NCI-H460 (cell line): ENCODE results near the gene ANKRD33B. TPM values are rescaled to one million over a fixed set of nuclear protein-coding genes. Genes with fewer than 3 reads are reported as not detected.

ENCODE experiments used
- DNase-seq: peaks from one replicate; pipeline ENCODE4 v3.0.0-alpha.2; 2016; ENCODE audit warnings: low read depth; ENCODE audit errors: extremely low read depth
- total RNA-seq: library from RNA; depleted of rRNA; stranded (reverse); fragments of >200 nt; shearing (Covaris generic); gene quantifications from 2 replicates; pipeline ENCODE4 v1.2.3, GENCODE V29; 2014

The ANKRD33B gene
- total RNA-seq, 1 experiment from 2014 or later, result 8.4 TPM

DNA sequence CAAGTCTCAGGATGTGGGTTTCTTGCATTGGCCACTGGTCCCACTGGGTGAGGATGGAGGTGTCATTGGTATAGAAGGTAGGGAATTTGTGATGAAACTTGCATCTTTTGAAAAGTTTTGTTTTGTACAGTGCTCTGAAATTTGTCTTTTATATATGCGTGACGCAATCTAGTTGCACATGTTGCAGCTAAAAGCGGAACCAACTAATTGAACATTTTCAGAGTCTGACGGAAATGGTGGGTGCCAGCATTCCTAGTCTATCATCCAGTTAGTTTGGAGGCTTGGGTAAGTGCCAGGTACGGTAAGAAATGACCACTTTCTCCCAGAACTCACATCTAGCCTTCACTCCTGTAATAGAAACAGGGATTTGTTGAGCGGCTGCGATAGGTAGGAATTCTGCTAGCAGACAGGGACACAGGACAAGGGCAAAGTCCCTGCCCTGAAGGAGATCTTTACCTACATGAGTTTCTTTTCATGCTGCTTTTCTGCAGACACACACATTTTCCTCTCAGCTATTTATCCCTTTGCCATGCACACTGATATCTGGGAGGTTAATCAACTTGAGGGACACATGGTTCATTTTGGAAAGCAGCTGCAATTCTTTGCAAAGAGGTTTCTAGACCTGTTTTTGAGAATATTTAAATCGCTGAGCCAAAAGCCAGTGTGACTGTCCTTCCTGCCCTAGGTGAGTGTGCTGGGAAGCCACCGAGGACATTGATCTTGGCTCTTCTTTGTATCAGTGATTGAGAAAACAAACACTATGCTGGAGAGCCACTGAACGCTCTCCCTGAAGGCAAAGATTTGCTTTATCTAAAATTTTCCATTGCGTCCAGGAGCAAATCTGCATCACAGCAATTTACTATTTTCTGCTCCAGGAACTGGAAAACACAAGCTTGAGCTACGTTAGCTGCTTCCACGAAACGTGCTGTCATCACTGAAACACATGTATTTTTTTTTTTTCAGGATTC lies 107.5 kb downstream of the ANKRD33B start:
- DNase-seq, result no peak

DNA sequence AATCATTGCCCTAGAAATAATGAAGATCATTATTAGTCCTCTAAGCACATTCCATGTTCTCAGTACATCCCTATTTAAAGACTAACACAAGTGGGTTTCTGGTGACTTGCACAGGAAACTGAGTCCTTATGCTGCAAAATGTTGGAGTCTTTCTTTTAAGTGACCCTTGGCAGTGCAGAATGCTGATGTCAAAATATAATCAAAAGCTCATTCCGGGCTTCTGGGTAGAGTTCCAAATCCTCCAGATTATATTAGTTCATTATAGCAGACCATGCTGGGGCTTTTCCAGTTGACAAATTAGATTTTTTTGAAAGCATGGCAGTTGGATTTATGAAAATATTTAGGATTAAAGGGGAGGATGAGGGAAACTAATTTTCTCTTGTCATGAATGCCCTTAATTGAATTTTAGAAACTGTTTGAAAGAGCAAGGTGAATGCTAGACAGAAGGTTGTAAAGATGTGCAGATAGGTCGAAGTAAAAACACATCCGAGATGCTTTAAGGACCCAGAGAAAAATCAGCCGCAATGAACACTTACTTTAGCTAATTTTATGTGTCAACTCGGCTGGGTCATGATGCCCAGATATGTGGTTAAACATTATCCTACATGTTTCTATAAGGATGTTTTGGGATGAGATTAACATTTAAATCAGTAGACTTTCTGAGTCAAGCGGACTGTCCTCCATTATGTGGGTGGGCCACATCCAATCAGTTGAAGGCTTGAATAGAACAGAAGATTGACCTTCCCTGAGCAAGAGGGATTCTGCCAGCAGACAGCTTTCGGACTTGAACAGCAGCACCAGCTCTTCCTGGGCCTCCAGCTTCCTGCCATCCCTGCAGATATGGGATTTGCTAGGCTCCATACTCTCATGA lies 108.5 kb downstream of the ANKRD33B start:
- no peak for DNase-seq

DNA sequence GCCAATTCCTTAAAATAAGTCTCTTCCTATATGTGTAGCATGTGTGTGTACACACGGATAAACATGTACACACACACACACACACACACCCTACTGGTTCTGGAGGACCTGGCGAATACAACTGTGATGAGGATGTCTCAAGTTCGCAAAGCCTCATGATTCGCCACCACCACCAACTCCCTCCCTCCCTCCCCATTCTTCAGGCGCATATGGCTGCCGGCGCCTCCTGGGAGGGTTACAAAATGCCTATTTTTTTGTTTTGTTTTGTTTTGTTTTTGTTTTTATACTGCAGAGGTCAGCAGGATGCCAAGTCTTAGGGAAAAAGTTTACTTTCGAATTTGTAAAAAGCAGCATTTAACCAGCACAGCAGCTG lies 109.1 kb downstream of the ANKRD33B start:
- no peak for DNase-seq

DNA sequence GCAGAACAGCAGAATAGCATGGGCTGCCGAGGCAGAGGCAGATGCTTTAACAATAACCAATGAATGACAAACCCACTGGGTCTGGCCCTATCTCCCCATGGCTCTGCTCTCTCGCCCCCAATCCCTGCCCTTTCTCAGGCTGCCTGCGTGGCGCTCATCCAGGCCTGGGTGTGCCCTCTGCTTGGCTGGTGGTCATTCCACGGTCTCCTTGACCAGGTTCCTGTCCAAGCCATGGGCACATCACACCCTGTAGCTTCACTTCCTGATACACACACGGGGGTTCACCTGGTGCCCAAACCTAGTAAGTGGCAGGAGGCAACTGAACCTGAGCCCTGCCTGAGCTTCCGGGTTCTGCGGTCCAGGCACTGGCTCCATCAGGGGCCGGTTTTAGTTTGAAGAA lies 109.5 kb downstream of the ANKRD33B start:
- DNase-seq, result no peak

- DNase-seq, result no peak
Observed at GRCh38 chr5:10674096-10674495, 110.2 kb downstream of the ANKRD33B start.

- no peak for DNase-seq
Observed at GRCh38 chr5:10674582-10674981, 110.7 kb downstream of the ANKRD33B start.

DNA sequence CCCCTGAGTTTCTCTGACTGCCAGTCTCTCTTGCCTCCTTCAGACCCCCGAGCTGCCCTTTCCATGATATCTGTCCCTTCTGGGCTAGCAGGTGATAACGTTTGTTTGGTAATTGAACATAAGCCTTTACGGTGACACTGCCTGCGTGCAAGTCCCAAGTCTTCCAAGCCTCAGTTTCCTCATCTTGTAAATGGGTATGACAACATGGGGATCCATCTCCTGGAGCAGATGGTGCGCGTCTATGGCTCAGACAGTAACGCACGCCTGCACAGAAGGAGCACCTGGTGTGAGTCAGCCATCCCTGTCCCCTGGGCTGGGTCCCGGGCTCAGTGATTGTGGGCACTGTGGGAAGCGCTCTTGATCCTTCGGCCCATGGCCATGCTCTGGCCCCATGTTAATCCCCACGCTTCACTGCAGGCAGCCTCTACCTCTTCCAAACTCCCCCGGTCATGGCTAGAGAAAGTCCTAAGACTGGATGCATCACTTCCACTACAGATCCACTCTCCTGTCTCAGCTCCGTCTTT lies 111.4 kb downstream of the ANKRD33B start:
- DNase-seq, result no peak

DNA sequence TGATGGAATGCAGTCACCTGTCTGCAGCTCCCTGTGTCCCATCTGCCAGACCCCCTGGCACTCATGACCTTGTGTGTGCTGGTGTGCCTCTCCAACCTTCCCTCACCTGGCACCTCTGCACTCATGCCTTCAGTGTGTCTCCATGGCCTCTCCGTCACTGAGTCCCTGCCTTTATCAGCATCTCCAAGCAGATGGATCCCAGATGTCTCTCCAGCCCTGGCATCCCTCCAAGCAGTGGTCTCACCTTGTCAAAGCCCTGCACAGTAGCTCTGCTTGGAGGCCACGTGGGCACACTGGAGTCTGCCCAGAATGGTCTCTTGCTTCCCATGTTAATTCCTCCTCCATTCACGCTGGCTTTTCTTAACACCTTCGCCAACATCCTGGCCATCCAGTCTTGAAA lies 112.4 kb downstream of the ANKRD33B start:
- DNase-seq, result no peak

GRCh38 chr5:10676946-10677345 lies 113.1 kb downstream of the ANKRD33B start:
- DNase-seq, result no peak

DNA sequence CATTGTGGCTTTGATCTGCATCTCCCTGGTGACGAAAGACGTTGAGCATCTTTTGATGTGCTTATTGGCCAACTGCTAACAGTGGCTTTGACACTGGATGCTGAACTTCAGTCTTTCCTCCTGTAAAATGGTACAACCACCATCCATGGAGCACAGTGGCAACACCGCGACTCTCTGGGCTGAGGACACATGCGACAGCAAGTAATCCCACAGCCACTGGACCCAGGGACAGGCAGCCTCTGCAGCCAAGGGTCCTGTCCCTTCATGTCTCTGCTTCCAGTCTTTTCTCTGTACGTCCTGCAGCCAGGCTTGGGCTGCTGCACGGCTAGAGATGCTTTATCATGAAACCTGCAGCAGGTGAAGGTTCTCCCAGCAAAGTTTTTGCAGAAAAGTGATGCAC lies 113.7 kb downstream of the ANKRD33B start:
- DNase-seq, result no peak

DNA sequence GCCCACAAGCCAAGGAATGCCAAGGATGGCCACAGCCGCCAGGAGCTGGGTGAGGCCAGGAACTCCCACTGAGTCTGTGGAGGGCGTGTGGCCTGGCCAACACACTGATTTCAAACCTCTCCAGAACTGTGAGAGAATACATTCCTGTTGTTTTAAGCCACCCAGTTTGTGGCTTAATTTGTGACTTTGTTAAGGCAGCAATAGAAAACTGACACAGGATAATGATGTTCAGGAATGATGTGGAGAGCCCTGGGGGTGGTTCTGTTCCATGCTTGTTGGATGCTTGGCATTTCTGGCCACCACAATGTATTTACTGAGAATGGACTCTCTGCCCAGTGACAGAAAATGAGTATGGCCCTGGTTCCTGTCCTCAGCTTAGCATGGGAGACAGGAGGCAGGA lies 114.4 kb downstream of the ANKRD33B start:
- no peak for DNase-seq

- no peak for DNase-seq
Observed at GRCh38 chr5:10679336-10679988, 115.6 kb downstream of the ANKRD33B start.

DNA sequence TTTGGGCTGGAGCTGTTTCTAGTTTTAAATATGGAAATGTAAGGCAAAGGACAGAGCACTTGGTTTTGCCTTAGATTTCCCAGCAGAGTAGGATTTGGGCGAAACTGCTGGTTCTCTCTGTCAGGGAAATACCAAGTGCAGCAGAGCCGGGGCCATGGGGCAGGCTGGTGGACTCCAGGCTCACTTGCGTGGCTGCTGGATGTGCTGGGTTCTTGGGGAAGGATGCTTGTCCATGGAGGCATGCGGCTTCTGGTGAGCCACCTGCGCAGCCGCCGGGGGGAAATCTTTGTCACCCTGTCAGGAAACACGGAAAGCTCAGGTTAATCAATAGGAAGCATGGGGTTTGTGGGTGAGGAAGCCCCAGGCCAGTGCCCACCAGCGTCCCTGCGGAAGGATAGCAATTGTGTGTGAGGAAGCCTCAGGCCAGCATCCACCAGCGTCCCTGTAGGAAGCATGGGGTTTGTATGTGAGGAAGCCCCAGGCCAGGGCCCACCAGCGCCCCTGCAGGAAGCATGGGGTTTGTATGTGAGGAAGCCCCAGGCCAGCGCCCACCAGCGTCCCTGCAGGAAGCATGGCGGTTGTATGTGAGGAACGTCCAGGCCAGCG lies 117.1 kb downstream of the ANKRD33B start:
- DNase-seq, result no peak

GRCh38 chr5:10681731-10682679 lies 118.1 kb downstream of the ANKRD33B start:
- DNase-seq, result no peak

GRCh38 chr5:10682801-10683525 lies 119.1 kb downstream of the ANKRD33B start:
- no peak for DNase-seq

DNA sequence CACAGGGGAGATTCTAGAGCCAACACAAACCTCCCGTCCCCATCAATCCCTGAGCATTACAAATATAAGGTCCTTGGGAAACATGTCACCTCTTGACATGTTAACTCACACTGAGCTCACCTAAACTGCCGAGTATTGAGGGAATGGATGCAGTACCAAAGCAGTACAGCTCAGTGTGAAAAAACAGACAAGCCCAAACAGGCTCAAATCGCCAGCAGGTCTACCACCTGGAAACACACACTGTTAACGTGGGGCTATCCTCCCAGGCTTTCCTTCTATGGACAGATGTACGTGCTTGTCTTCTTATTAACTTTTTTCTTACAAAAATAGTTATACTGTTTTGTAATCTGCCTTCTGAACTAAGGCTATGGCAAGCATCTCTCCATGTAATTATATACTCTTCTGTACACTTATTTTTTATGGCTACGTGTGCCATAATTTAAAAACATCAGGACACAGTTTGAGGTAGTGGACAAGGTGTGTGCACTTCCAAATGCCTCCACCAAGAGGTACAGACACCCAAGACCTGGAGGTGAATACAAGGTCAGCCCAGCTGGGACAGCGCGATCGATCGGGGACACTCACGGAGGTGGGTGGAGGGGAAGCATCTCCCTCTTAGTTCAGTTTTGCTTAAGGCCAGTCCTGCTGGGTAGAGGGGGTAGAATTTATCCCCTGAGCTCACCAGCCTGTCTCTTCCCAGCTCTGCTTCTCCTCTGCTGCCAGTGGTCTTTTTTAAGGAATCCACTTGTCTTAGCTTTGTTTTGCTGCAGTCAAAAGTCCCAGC lies 120.6 kb downstream of the ANKRD33B start:
- no peak for DNase-seq

DNA sequence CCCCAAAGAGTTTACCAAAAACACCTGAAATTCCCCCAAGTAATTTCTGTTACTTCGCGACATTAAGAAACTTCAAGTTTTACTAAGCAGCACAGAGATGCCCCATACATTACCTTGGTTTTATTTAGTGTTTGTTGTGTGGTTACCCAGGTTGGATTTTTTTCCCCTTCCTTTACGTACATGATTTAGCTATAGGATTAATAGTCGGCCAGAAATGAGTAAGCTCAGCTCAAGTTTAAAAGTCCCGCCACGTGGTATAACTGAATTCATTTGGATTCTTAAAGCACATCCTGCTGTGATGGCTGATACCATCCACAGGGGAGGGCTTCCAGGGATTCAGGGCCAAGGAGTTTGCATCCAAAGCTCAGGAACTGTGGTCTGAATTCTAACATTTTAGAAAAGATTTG lies 121.2 kb downstream of the ANKRD33B start:
- no peak for DNase-seq

DNA sequence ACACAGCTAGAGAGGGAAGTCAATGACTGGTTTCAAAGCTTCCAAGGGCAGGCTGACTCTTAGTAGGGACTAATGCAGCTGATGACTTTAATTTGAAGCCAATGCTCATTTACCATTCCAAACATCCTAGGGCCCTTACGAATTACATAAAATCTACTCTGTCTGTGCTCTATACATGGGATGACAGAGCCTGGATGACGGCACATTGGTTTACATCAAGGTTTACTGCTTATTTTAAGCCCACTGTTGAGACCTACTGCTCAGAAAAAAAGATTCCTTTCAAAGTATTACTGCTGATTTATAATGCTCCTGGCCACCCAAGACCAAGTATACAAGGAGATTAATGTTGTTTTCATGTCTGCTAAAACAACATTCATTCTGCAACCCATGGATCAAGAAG lies 123.0 kb downstream of the ANKRD33B start:
- no peak for DNase-seq
